Measurements from ENCODE around the gene PLBD2. TPM values are rescaled to one million over a fixed set of nuclear protein-coding genes. Genes with fewer than 3 reads are reported as not detected.
A peak's percentile ranks its signal among the peaks of the same experiment; 100 is the strongest.

Gene PLBD2
- total RNA-seq, 1 donor from 2014 or later = 26.6 TPM

DNA sequence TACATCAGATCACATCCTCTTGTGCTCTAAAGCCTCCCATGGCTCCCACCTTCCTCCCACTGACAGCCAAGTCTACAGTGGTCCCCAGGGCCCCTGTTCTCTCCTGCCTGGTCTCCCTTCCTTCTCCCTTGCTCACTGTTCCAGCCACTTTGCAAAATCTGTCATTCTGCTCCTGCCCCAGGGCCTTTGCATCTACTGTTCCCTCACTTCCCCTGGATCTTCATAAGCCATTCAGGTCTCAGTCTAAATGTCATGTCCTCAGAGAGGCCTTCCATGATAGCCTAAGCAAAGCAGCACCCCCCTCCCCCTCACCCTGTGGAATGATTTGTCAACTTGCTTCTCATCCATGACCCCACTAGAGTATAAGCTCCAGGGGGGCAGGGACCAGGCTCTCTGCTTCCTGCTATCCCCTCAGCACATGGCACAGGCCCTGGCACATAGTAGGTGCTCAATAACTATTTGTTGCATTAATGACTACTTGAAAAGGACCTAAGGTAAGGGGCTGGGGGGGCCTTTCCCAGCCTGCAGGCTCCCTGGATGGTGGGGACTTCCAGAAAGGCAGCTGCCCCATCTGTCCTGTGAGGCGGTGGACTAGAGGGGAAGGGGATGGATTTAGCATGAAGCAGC, 28.5 kb upstream of the PLBD2 start:
- no peak for DNase-seq (ENCODE audit: low spot score)
- peaks cover 20% of the 10 kb centered on the region for H3K36me3 Mint-ChIP-seq (ENCODE audit: low read depth, unreplicated experiment)
- H3K9me3 Mint-ChIP-seq (ENCODE audit: unreplicated experiment) = no peaks in the 10 kb centered on the region
- H3K27ac Mint-ChIP-seq (ENCODE audit: unreplicated experiment) = peak overlapping the region; percentile 32
- no peak overlapping the region for H3K4me3 Mint-ChIP-seq (ENCODE audit: unreplicated experiment)
- peaks cover 30% of the 10 kb centered on the region for H3K4me1 Mint-ChIP-seq (ENCODE audit: unreplicated experiment)
- TF ChIP-seq, protein P1, sequence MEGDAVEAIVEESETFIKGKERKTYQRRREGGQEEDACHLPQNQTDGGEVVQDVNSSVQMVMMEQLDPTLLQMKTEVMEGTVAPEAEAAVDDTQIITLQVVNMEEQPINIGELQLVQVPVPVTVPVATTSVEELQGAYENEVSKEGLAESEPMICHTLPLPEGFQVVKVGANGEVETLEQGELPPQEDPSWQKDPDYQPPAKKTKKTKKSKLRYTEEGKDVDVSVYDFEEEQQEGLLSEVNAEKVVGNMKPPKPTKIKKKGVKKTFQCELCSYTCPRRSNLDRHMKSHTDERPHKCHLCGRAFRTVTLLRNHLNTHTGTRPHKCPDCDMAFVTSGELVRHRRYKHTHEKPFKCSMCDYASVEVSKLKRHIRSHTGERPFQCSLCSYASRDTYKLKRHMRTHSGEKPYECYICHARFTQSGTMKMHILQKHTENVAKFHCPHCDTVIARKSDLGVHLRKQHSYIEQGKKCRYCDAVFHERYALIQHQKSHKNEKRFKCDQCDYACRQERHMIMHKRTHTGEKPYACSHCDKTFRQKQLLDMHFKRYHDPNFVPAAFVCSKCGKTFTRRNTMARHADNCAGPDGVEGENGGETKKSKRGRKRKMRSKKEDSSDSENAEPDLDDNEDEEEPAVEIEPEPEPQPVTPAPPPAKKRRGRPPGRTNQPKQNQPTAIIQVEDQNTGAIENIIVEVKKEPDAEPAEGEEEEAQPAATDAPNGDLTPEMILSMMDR (IDR thresholded peaks at IDR 0.05; ENCODE audit: unreplicated experiment) = no peak
- H3K27me3 Mint-ChIP-seq (ENCODE audit: unreplicated experiment) = peaks cover 3% of the 10 kb centered on the region

DNA sequence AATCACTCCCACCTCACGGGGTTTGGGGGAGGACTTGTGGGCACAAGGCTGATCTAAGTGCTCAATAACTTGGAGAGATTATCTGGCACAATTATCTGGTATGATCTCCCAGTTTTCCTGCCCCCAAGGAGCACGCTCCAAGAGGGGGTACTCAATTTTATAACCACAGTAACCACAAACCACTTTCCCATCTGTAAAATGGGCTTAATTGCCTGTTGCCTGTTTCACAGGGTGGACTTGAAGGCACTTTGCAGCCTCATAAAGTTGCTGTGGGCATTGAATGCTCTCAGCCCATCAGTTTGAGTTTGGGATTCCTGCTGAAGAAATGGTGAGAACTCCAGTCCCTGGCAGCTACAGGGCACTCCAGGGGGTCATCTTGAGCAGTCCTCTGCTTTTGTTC, 27.9 kb upstream of the PLBD2 start:
- TF ChIP-seq, protein P1 (IDR thresholded peaks at IDR 0.05; ENCODE audit: unreplicated experiment) = no peak
- Mint-ChIP-seq H3K9me3 (ENCODE audit: unreplicated experiment) (no peaks in the 10 kb centered on the region), H3K27me3 (ENCODE audit: unreplicated experiment) (peaks cover 3% of the 10 kb centered on the region), H3K4me1 (ENCODE audit: unreplicated experiment) (peaks cover 30% of the 10 kb centered on the region), H3K27ac (ENCODE audit: unreplicated experiment) (no peak overlapping the region), H3K4me3 (ENCODE audit: unreplicated experiment) (no peak overlapping the region), H3K36me3 (ENCODE audit: low read depth, unreplicated experiment) (peaks cover 20% of the 10 kb centered on the region)
- no peak for DNase-seq (ENCODE audit: low spot score)

DNA sequence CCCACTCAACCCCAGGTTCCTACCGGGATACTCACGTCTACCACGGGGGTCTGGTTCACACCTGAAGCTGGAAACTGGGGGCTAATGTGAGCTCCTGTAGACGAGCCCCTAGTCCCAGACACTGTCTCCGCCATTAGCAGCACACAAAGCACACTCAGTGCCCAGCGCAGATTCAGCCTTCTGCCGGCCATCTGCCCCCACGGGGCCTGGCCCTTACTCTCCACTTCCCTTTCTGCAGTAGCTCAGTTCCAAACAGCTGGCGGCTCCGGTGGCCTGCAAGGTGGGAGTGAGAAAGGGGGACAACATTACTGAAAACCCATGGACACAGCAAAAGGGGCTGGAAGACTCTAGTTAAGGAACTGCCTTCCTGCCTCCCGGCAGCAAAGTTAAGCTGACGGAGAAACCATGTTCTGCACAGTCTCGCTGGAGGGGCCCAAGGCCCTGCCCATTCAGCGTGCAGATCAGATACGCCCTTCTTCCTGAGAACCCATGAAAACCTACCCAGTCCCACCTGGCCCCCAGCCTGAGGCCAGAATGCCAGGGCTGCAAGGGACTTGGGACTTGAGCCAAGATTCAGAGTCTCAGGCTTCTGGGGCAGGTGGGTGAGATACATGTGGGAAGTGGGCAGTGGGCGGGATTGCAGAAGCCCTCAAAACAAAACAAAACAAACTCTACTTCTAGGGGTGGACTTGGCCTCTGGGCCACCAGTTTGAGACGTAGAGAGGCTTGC, 25.5 kb upstream of the PLBD2 start:
- no peak overlapping the region for H3K27ac Mint-ChIP-seq (ENCODE audit: unreplicated experiment)
- H3K4me1 Mint-ChIP-seq (ENCODE audit: unreplicated experiment) = peaks cover 24% of the 10 kb centered on the region
- H3K9me3 Mint-ChIP-seq (ENCODE audit: unreplicated experiment) = no peaks in the 10 kb centered on the region
- peaks cover 1% of the 10 kb centered on the region for H3K27me3 Mint-ChIP-seq (ENCODE audit: unreplicated experiment)
- peaks cover 20% of the 10 kb centered on the region for H3K36me3 Mint-ChIP-seq (ENCODE audit: low read depth, unreplicated experiment)
- no peak overlapping the region for H3K4me3 Mint-ChIP-seq (ENCODE audit: unreplicated experiment)
- no peak for DNase-seq (ENCODE audit: low spot score)
- TF ChIP-seq, protein P1 (IDR thresholded peaks at IDR 0.05; ENCODE audit: unreplicated experiment) = no peak

DNA sequence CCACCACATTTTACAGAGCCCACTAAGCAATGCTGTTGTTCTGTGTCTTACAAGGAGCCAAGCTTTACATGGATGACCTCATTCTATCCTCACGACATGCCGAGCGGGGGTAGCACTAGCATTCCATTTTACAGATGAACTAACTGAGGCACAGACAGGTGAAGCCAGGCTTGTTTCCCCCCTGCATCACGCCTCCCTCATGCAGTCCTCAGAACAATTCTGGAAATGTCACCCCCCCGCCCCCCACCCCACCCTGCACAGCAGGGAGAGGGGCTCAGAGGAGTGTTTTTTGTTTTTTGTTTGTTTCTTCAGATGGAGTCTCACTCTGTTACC, 25.0 kb upstream of the PLBD2 start:
- no peak overlapping the region for H3K27ac Mint-ChIP-seq (ENCODE audit: unreplicated experiment)

More for the DNA sequence above, 25.0 kb upstream of the PLBD2 start:
- no peaks in the 10 kb centered on the region for H3K9me3 Mint-ChIP-seq (ENCODE audit: unreplicated experiment)
- DNase-seq (ENCODE audit: low spot score) = no peak
- peaks cover 17% of the 10 kb centered on the region for H3K36me3 Mint-ChIP-seq (ENCODE audit: low read depth, unreplicated experiment)
- H3K27me3 Mint-ChIP-seq (ENCODE audit: unreplicated experiment) = peaks cover 1% of the 10 kb centered on the region
- TF ChIP-seq, protein P1 (IDR thresholded peaks at IDR 0.05; ENCODE audit: unreplicated experiment) = no peak
- H3K4me3 Mint-ChIP-seq (ENCODE audit: unreplicated experiment) = no peak overlapping the region
- H3K4me1 Mint-ChIP-seq (ENCODE audit: unreplicated experiment) = peaks cover 21% of the 10 kb centered on the region

All from endothelial cell (in vitro differentiated cells).